K562 (cell line): Measurements from ENCODE around the gene PITX1. TPM values are rescaled to one million over a fixed set of nuclear protein-coding genes. Genes with fewer than 3 reads are reported as not detected.

Experiments
- ATAC-seq: fragments of 200-7000 bp; cut with Tn5 transposase; 3 replicates; pipeline ENCODE4 v1.9.1; 2020; ENCODE audit warnings: moderate library complexity
- BruUV-seq: library from RNA; stranded (reverse); fragments of 400-500 nt; replicated peaks from 2 replicates; lab custom pipeline; 2021; lab: Mats Ljungman, UMichigan
- CTCF ChIA-PET: fragments of 300-600 bp; formaldehyde crosslinking; extraction: SDS; loops from one replicate; lab custom pipeline; 2021; ENCODE audit warnings: low intra/inter-chr PET ratio; lab: Yijun Ruan, JAX
- POLR2A ChIA-PET: fragments of 300-600, 350-650 bp; sonication (Branson Sonifier 250); formaldehyde crosslinking; extraction: SDS; loops from one replicate; lab custom pipeline; 2021; ENCODE audit warnings: antibody characterized with exemption, inconsistent platforms; lab: Yijun Ruan, JAX
- DNase-seq, 4 experiments: peaks; one replicate each; pipeline versions ENCODE4 v3.0.0 to v3.0.0-alpha.2; 2011 to 2018; ENCODE audit warnings: low spot score in 3 of 4, mixed read lengths in 3 of 4; ENCODE audit errors: extremely low read depth in 1 of 4
- FAIRE-seq: peaks from 2 replicates; lab custom pipeline; 2011; peaks lifted over from hg19 to GRCh38; lab: Jason Lieb, UNC
- H2AFZ ChIP-seq: 2 replicates; pipeline ENCODE4 v1.6.0; 2011; ENCODE audit warnings: low read depth, low read length, control low read depth, inconsistent platforms
- H3K27ac ChIP-seq: fragments of 200-600 bp; 3 replicates; pipeline ENCODE4 v1.8.0; 2011; ENCODE audit warnings: low read depth, mild to moderate bottlenecking, control low read depth, inconsistent platforms, low read length, moderate library complexity, mixed read lengths; ENCODE audit errors: extremely low read depth
- H3K27me3 ChIP-seq, 2 experiments: fragments of 300-600 bp in 1 of 2; 2 replicates in 1 of 2; 3 replicates in 1 of 2; pipeline versions ENCODE4 v1.6.0 to v1.8.0; 2011; ENCODE audit warnings: inconsistent platforms in 2 of 2, low read length in 2 of 2, mild to moderate bottlenecking in 1 of 2, mixed read lengths in 1 of 2, moderate library complexity in 1 of 2; ENCODE audit not compliant: control insufficient read depth in 2 of 2, insufficient read depth in 2 of 2
- H3K36me3 ChIP-seq: fragments of 300-600 bp; 3 replicates; pipeline ENCODE4 v1.8.0; 2011; ENCODE audit warnings: mild to moderate bottlenecking, low read length, inconsistent platforms; ENCODE audit not compliant: control insufficient read depth, insufficient read depth
- H3K4me1 ChIP-seq, 2 experiments: fragments of 200-600 bp in 1 of 2; replicated peaks in 1 of 2; 2 replicates in 1 of 2; 3 replicates in 1 of 2; pipeline versions ENCODE4 v1.5.1 to v1.8.0; 2011; ENCODE audit warnings: inconsistent platforms in 2 of 2, low read length in 2 of 2, mild to moderate bottlenecking in 1 of 2, mixed read lengths in 1 of 2, moderate library complexity in 1 of 2; ENCODE audit not compliant: control insufficient read depth in 2 of 2, insufficient read depth in 2 of 2
- H3K4me2 ChIP-seq: 2 replicates; pipeline ENCODE4 v1.6.1; 2011; ENCODE audit warnings: low read length, control low read depth, inconsistent platforms, mixed read lengths; ENCODE audit not compliant: insufficient read depth
- H3K4me3 ChIP-seq: fragments of 200-600 bp; sonication (generic), shearing (Covaris generic); 2 replicates; pipeline ENCODE4 v1.5.1; 2016; ENCODE audit warnings: control low read depth, inconsistent platforms
- H3K79me2 ChIP-seq: fragments of 200-600 bp; 3 replicates; pipeline ENCODE4 v1.8.0; 2011; ENCODE audit warnings: low read length, inconsistent platforms; ENCODE audit not compliant: control insufficient read depth, insufficient read depth
- H3K9ac ChIP-seq, 2 experiments: 2 replicates each; pipeline versions ENCODE4 v1.6.0 to v1.6.1; 2011; ENCODE audit warnings: low read depth in 2 of 2, low read length in 2 of 2, control low read depth in 1 of 2, inconsistent platforms in 1 of 2, mild to moderate bottlenecking in 1 of 2, mixed read lengths in 1 of 2; ENCODE audit not compliant: insufficient read depth in 1 of 2
- H3K9me1 ChIP-seq: one replicate; pipeline ENCODE4 v1.6.0; 2011; ENCODE audit warnings: inconsistent platforms, mild to moderate bottlenecking, low read length, moderate library complexity; ENCODE audit not compliant: control insufficient read depth, insufficient read depth
- H3K9me3 ChIP-seq: replicated peaks from 2 replicates; pipeline ENCODE4 v1.5.1; 2011; ENCODE audit warnings: low read depth, low read length, inconsistent platforms; ENCODE audit not compliant: control insufficient read depth, insufficient read depth
- H4K20me1 ChIP-seq: replicated peaks from 2 replicates; pipeline ENCODE4 v1.6.1; 2011; ENCODE audit warnings: low read length, inconsistent platforms, mixed read lengths; ENCODE audit not compliant: control insufficient read depth, insufficient read depth
- BRD9 ChIP-seq: fragments of 450-650 bp; IDR thresholded peaks from 2 replicates; pipeline ENCODE4 v1.6.1; 2018; ENCODE audit warnings: low read depth; ENCODE audit not compliant: partially characterized antibody
- CBFA2T3 ChIP-seq: fragments of 450-650 bp; IDR thresholded peaks from 2 replicates; pipeline ENCODE4 v1.6.1; 2017
- FIP1L1 ChIP-seq: fragments of 200-400 bp; formaldehyde crosslinking; IDR thresholded peaks from 2 replicates; pipeline ENCODE4 v1.6.1; 2018; ENCODE audit warnings: mild to moderate bottlenecking, low read depth, low read length; ENCODE audit not compliant: poor library complexity, severe bottlenecking
- GABPA ChIP-seq: fragments of 200-800 bp; sonication (Bioruptor generic); conservative IDR thresholded peaks from 2 replicates; pipeline ENCODE4 v1.6.1; 2016; ENCODE audit warnings: low read depth, missing genetic modification characterization, missing compliant biosample characterization
- HNRNPLL ChIP-seq: fragments of 200-400 bp; formaldehyde crosslinking; IDR thresholded peaks from 2 replicates; pipeline ENCODE4 v1.6.1; 2017; ENCODE audit warnings: low read length, low read depth, mild to moderate bottlenecking; ENCODE audit not compliant: poor library complexity, severe bottlenecking
- POLR2G ChIP-seq: fragments of 200-400 bp; formaldehyde crosslinking; IDR thresholded peaks from 2 replicates; pipeline ENCODE4 v1.6.1; 2017; ENCODE audit warnings: low read depth, mild to moderate bottlenecking, antibody characterized with exemption, low read length, moderate library complexity
- PRPF4 ChIP-seq: fragments of 200-400 bp; formaldehyde crosslinking; IDR thresholded peaks from one replicate; pipeline ENCODE4 v1.6.1; 2017; ENCODE audit warnings: low read length, low read depth, mild to moderate bottlenecking; ENCODE audit not compliant: insufficient read depth, poor library complexity, severe bottlenecking
- SUPT5H ChIP-seq: fragments of 450-650 bp; IDR thresholded peaks from 2 replicates; pipeline ENCODE4 v1.6.1; 2016
- VEZF1 ChIP-seq: fragments of 200-800 bp; sonication (Bioruptor generic); IDR thresholded peaks from 2 replicates; pipeline ENCODE4 v1.6.1; 2017; ENCODE audit warnings: missing genetic modification characterization, missing compliant biosample characterization
- XRCC5 ChIP-seq: fragments of 200-400 bp; formaldehyde crosslinking; IDR thresholded peaks from 2 replicates; pipeline ENCODE4 v1.6.1; 2017; ENCODE audit warnings: low read depth, mild to moderate bottlenecking, low read length
- ZFX ChIP-seq: sonication (generic); formaldehyde crosslinking; IDR thresholded peaks from 2 replicates; pipeline ENCODE4 v1.8.0; 2022; ENCODE audit warnings: mild to moderate bottlenecking, missing genetic modification reagents, moderate library complexity
- ZNF24 ChIP-seq: fragments of 450-650 bp; IDR thresholded peaks from 2 replicates; pipeline ENCODE4 v1.6.1; 2016
- ZNF282 ChIP-seq: sonication (generic); formaldehyde crosslinking; IDR thresholded peaks from 2 replicates; pipeline ENCODE4 v1.8.1; 2023; ENCODE audit warnings: missing genetic modification reagents
- ZNF347 ChIP-seq: fragments of 450-650 bp; formaldehyde crosslinking; IDR thresholded peaks from 2 replicates; pipeline ENCODE4 v1.4.0; 2020; ENCODE audit warnings: low read depth, mild to moderate bottlenecking, moderate library complexity
- ZNF695 ChIP-seq: fragments of 450-650 bp; formaldehyde crosslinking; IDR thresholded peaks from 2 replicates; pipeline ENCODE4 v1.4.0; 2020; ENCODE audit warnings: mild to moderate bottlenecking, moderate library complexity
- ZNF76 ChIP-seq: fragments of 250-450 bp; sonication (Bioruptor Pico); IDR thresholded peaks from 2 replicates; pipeline ENCODE4 v1.4.0; 2020; ENCODE audit warnings: mild to moderate bottlenecking, moderate library complexity, borderline replicate concordance
- WGBS: fragments of 100-300 bp; shearing (Covaris generic); methylation state at CpG from one replicate; pipeline ENCODE4 v1.1.6; 2016; ENCODE audit warnings: low coverage, mixed read lengths; ENCODE audit not compliant: insufficient coverage; ENCODE audit errors: missing lambda C conversion rate; 5-methylcytosine and 5-hydroxymethylcytosine counted together
- in situ Hi-C: fragments of 300-500 bp; cut with MboI; formaldehyde crosslinking; loops from 4 replicates; pipeline ENCODE4 v1.15.0; 2018; ENCODE audit warnings: inconsistent platforms, mixed read lengths
- intact Hi-C: fragments of 100-400 bp; cut with micrococcal nuclease; formaldehyde crosslinking; loops from 2 replicates; pipeline ENCODE4 v1.14.2; 2022
- polyA plus RNA-seq, 8 experiments: library from polyadenylated mRNA; depleted of rRNA in 4 of 8; stranded (reverse) in 5 of 8; unstranded in 3 of 8; fragments of >200 nt; fragmentation: Nextera tagmentation in 2 of 8; fragmentation: Illumina TruSeq in 1 of 8; extraction: Ambion mirVana in 2 of 8; extraction: Trizol in 1 of 8; gene quantifications; 2 replicates each; pipeline versions ENCODE4 v1.2.1 to v1.2.3, GENCODE V29; 2011 to 2014; ENCODE audit warnings: inconsistent platforms in 1 of 8, missing spikeins in 1 of 8
- total RNA-seq, 7 experiments: library from RNA; depleted of rRNA in 6 of 7; stranded (reverse); fragments of >200 nt in 6 of 7; fragmentation: Illumina TruSeq in 2 of 7; extraction: Trizol in 2 of 7; gene quantifications; 2 replicates each; pipeline versions ENCODE4 v1.2.1 to v1.2.3, GENCODE V29; 2011 to 2021; ENCODE audit warnings: low replicate concordance in 1 of 7
- TF ChIP-seq, protein P1 (sequence below): fragments of 250-450 bp; sonication (Bioruptor Pico); IDR thresholded peaks from 2 replicates; pipeline ENCODE4 v1.5.0; 2020; ENCODE audit warnings: mild to moderate bottlenecking

PITX1 gene
- total and polyA plus RNA-seq, 9 of the 15 experiments (the other 6 are each of a cell fraction or from before 2014, with no cell fraction given), result 0.13 to 88.2 (median 24.9) TPM

GRCh38 chr5:135028791-135029476 is 5.1 kb downstream of the PITX1 start:
- Histone ChIP-seq H3K9me1 (no peaks in the 10 kb centered on the region), H3K27ac (no peak overlapping the region), H3K4me2 (no peak overlapping the region), H3K4me3 (no peak overlapping the region), H2AFZ (no peak overlapping the region), H4K20me1 (peaks cover 10% of the 10 kb centered on the region; the same call in 1 of the 2 replicates), H3K9me3 (no peaks in the 10 kb centered on the region; the same call in 1 of the 2 replicates), H3K79me2 (peaks cover 66% of the 10 kb centered on the region), H3K36me3 (peaks cover 53% of the 10 kb centered on the region), H3K27me3 (no peaks in the 10 kb centered on the region), H3K9ac (no peak overlapping the region), H3K4me1 (peaks cover 7 to 64% of the 10 kb centered on the region in 2 experiments; a peak in 4 of 5 replicates)
- intact Hi-C loops, result no loop called here
- no TSS peak for BruUV-seq
- POLR2A ChIA-PET, result interaction anchor here (0.6 kb wide), 1 partner anchor 104 kb away, joined by 3 read pairs; no protein-coding TSS in a partner anchor
- in situ Hi-C loops, result no loop called here
- WGBS, result 95% methylated on average over 35 of the region's 62 CpGs
- no peak for ATAC-seq
- CTCF ChIA-PET, result no interaction called here
- DNase-seq, result peak in 1 of 4 experiments; percentile 49
- FAIRE-seq, result no peak
- TF ChIP-seq FIP1L1 (peak; percentile 27), ZNF347 (CRISPR knock-in tag) (no peak), XRCC5 (no peak), VEZF1 (CRISPR knock-in tag) (no peak), PRPF4 (peak; percentile 46), CBFA2T3 (no peak), SUPT5H (0 out of 2 replicates have a peak, but pooled peaks have one; percentile 7), ZNF24 (no peak), POLR2G (peak; percentile 63), ZNF695 (CRISPR knock-in tag) (no peak), ZFX (CRISPR knock-in tag) (peak; percentile 15; the same call in 1 of the 2 replicates), ZNF76 (CRISPR knock-in tag) (no peak), HNRNPLL (no peak), BRD9 (no peak), ZNF282 (CRISPR knock-in tag) (0 out of 2 replicates have a peak, but pooled peaks have one; percentile 67), GABPA (tag) (no peak)
- TF ChIP-seq, protein P1, sequence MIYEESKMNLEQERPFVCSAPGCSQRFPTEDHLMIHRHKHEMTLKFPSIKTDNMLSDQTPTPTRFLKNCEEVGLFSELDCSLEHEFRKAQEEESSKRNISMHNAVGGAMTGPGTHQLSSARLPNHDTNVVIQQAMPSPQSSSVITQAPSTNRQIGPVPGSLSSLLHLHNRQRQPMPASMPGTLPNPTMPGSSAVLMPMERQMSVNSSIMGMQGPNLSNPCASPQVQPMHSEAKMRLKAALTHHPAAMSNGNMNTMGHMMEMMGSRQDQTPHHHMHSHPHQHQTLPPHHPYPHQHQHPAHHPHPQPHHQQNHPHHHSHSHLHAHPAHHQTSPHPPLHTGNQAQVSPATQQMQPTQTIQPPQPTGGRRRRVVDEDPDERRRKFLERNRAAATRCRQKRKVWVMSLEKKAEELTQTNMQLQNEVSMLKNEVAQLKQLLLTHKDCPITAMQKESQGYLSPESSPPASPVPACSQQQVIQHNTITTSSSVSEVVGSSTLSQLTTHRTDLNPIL (CRISPR knock-in tag), result no peak
